Body of pancreas (tissue), 4 donors: Measurements from ENCODE around the gene ATG4C. TPM values are rescaled to one million over a fixed set of nuclear protein-coding genes. Genes with fewer than 3 reads are reported as not detected.

Experiments used
- ATAC-seq: fragments of 150-250 bp; one replicate; pipeline ENCODE4 v1.9.1; 2016
- DNase-seq, 4 donors: peaks; one replicate each; pipeline ENCODE4 v3.0.0-alpha.2; 2019
- H3K27ac ChIP-seq, 4 donors: fragments of 200-600 bp; sonication (generic); 1 replicate in 3 of 4; 2 replicates in 1 of 4; pipeline versions ENCODE4 v1.5.1 to v1.6.1; 2016 to 2019; ENCODE audit warnings: mild to moderate bottlenecking in 1 of 4, mixed read lengths in 1 of 4, moderate library complexity in 1 of 4
- H3K27me3 ChIP-seq, 2 donors: fragments of 200-600 bp; sonication (generic); one replicate each; pipeline ENCODE4 v1.6.0; 2016; ENCODE audit warnings: mild to moderate bottlenecking in 1 of 2
- H3K36me3 ChIP-seq, 2 donors: fragments of 200-600 bp; sonication (generic); replicated peaks in 1 of 2; 2 replicates each; pipeline ENCODE4 v1.5.1; 2016; ENCODE audit warnings: low read depth in 2 of 2; ENCODE audit not compliant: insufficient read depth in 1 of 2
- H3K4me1 ChIP-seq: fragments of 200-600 bp; sonication (generic); one replicate; pipeline ENCODE4 v1.6.0; 2016
- H3K4me3 ChIP-seq, 2 donors: fragments of 200-600 bp; sonication (generic); 1 replicate in 1 of 2; 2 replicates in 1 of 2; pipeline ENCODE4 v1.5.1; 2016 to 2019
- H3K9me3 ChIP-seq, 3 donors: fragments of 200-600 bp; sonication (generic); 1 replicate in 2 of 3; 2 replicates in 1 of 3; pipeline ENCODE4 v1.5.1; 2016
- POLR2A ChIP-seq, 3 donors: fragments of 450-650 bp; IDR thresholded peaks; one replicate each; pipeline ENCODE4 v1.6.1; 2016; ENCODE audit warnings: antibody characterized with exemption in 3 of 3, mild to moderate bottlenecking in 2 of 3
- WGBS, 2 donors: methylation state at CpG; one replicate each; pipeline ENCODE4 v1.1.5; 2017; 5-methylcytosine and 5-hydroxymethylcytosine counted together
- intact Hi-C: fragments of 100-400 bp; cut with DNase I; formaldehyde crosslinking; loops from one replicate; pipeline ENCODE4 v1.15.1; 2023
- total RNA-seq, 2 donors: library from RNA; depleted of rRNA; stranded (reverse); fragments of >200 nt; gene quantifications; one replicate each; pipeline ENCODE4 v1.1.0, GENCODE V29; 2016
- TF ChIP-seq, protein P1 (sequence below), 7 experiments: fragments of 450-650 bp in 4 of 7; fragments of 200-600 bp in 3 of 7; sonication (generic) in 3 of 7; IDR thresholded peaks; one replicate each; pipeline ENCODE4 v1.5.1; 2016 to 2019; ENCODE audit warnings: antibody characterized with exemption in 7 of 7

ATG4C gene
- total RNA-seq, 2 donors from 2014 or later = 2.3 to 4.9 TPM

DNA sequence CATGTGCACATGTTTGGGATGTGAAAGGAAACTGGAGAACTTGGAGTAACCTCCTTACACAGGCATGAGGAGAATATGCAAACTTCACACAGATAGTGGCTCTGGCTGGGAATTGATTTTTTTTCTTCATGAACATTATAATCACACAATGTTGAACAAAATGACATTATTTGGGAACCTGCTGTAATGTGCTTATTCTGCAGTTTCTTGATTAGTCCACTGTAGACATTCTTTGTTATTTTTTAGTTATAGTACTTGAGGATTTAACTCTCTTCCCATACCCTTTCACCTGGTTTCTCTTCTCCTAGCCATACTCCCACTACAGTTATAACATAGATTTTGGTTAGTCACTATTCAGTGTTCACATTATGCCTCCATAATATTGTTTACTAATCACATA, 68.3 kb downstream of the ATG4C start:
- TF ChIP-seq POLR2A (IDR thresholded peaks at IDR 0.05) = no peak
- TF ChIP-seq, protein P1, sequence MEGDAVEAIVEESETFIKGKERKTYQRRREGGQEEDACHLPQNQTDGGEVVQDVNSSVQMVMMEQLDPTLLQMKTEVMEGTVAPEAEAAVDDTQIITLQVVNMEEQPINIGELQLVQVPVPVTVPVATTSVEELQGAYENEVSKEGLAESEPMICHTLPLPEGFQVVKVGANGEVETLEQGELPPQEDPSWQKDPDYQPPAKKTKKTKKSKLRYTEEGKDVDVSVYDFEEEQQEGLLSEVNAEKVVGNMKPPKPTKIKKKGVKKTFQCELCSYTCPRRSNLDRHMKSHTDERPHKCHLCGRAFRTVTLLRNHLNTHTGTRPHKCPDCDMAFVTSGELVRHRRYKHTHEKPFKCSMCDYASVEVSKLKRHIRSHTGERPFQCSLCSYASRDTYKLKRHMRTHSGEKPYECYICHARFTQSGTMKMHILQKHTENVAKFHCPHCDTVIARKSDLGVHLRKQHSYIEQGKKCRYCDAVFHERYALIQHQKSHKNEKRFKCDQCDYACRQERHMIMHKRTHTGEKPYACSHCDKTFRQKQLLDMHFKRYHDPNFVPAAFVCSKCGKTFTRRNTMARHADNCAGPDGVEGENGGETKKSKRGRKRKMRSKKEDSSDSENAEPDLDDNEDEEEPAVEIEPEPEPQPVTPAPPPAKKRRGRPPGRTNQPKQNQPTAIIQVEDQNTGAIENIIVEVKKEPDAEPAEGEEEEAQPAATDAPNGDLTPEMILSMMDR (IDR thresholded peaks at IDR 0.05) = no peak
- ATAC-seq (no peak), DNase-seq (no peak)
- H3K27ac ChIP-seq = no peak overlapping the region
- H3K9me3 ChIP-seq = no peaks in the 10 kb centered on the region
- no peak overlapping the region for H3K4me3 ChIP-seq
- no peaks in the 10 kb centered on the region for H3K27me3 ChIP-seq
- no peaks in the 10 kb centered on the region for H3K4me1 ChIP-seq
- H3K36me3 ChIP-seq = no peaks in the 10 kb centered on the region
- intact Hi-C loops = no loop called here

DNA sequence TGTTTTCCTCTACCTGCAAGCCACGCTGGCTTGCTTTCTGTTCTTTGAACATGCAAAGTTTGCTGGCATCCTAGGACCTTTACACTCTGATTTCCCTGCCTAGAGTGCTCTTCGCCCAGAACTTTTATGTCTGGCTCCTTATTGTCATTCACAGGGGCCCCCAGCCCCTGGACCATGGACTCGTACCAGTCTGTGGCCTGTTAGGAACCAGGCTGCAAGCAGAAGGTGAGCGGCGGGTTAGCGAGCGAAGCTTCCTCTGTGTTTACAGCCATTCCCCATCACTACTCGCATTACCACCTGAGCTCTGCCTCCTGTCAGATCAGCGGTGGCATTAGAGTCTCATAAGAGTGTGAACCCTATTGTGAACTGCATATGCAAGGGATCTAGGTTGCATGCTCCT, 73.0 kb downstream of the ATG4C start:
- intact Hi-C loops = no loop called here
- ATAC-seq (no peak), DNase-seq (no peak)
- no peak for TF ChIP-seq POLR2A (IDR thresholded peaks at IDR 0.05)
- TF ChIP-seq, protein P1 (IDR thresholded peaks at IDR 0.05) = no peak
- Histone ChIP-seq H3K9me3 (no peaks in the 10 kb centered on the region), H3K4me3 (no peak overlapping the region), H3K4me1 (no peaks in the 10 kb centered on the region), H3K36me3 (no peaks in the 10 kb centered on the region), H3K27ac (no peak overlapping the region), H3K27me3 (no peaks in the 10 kb centered on the region)
- WGBS, 2 donors = 82 to 97% methylated on average over 9 of the region's 9 CpGs

DNA sequence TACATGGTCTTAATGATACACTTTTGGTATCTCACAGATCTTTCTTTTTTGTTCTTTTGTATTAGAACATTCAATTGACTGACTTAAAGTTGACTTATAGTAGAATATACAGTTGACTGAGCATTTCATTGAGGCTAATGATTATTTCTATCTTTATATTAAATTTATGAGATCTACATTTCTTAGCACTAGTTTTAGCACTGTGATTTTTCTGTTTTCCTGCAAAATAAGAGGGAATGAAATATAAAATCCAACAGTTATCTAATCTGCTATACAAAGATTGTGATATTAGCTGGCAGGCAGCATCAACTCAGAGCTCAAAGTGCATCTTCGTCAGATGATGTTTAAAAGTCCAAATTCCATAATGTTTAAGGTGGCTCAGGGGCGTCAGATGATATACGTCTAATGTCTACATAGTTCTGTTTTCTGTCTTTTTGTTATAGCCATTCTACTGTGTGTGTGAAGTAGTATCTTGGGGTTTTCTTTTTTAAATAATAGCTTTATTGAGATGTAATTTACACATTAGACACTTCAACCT, 85.4 kb downstream of the ATG4C start:
- Histone ChIP-seq H3K27ac (no peak overlapping the region), H3K27me3 (no peaks in the 10 kb centered on the region), H3K9me3 (no peaks in the 10 kb centered on the region), H3K4me1 (no peaks in the 10 kb centered on the region), H3K36me3 (no peaks in the 10 kb centered on the region), H3K4me3 (no peak overlapping the region)
- DNase-seq = no peak
- ATAC-seq = no peak
- intact Hi-C loops = no loop called here
- 45 to 72% methylated on average over 3 of the region's 3 CpGs for WGBS, 2 donors
- no peak for TF ChIP-seq POLR2A (IDR thresholded peaks at IDR 0.05)
- TF ChIP-seq, protein P1 (IDR thresholded peaks at IDR 0.05) = no peak

DNA sequence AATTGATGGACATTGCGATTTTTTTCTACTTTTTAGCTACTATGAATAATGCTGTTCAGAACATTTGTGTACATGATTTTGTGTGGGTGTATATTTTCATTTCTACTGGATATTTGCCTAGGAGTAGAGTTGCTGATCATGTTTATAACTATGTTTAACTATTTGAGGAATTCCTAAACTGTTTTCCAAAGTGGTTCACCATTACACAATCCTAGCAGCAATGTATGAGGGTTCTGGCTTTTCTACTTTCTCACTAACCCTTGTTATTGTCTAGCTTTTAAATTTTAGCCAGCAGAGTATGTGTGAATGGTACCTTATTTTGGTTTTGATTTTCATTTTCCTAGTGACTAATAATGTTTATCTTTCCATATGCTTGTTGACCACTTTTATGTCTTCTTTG, 86.2 kb downstream of the ATG4C start:
- intact Hi-C loops = no loop called here

DNA sequence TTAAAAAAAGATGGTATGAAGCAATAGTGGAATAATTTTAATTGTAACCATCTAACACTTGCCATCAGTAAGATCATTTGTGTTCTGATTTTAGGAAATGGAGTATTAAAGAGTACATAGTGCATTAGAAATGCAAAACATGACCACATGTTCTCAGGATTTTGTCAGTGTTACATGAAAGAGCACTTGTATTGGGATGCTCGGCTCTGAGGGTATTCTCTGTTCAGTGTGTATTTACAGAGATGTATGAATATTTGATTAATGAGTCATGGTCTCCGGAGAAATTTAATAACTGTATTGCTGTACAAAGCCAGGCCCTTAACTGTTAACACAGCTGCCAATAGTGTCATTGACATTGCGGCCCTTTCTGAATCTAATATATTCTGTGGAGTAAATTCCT, 91.7 kb downstream of the ATG4C start:
- Histone ChIP-seq H3K27me3 (no peaks in the 10 kb centered on the region), H3K4me1 (no peaks in the 10 kb centered on the region), H3K27ac (no peak overlapping the region), H3K4me3 (no peak overlapping the region), H3K9me3 (no peaks in the 10 kb centered on the region), H3K36me3 (no peaks in the 10 kb centered on the region)
- no peak for ATAC-seq
- 55 to 59% methylated on average over 3 of the region's 3 CpGs for WGBS, 2 donors
- DNase-seq = no peak
- intact Hi-C loops = no loop called here
- TF ChIP-seq POLR2A (IDR thresholded peaks at IDR 0.05) = no peak
- TF ChIP-seq, protein P1 (IDR thresholded peaks at IDR 0.05) = no peak

More for the DNA sequence above, 86.2 kb downstream of the ATG4C start:
- Histone ChIP-seq H3K27ac (no peak overlapping the region), H3K27me3 (no peaks in the 10 kb centered on the region), H3K4me1 (no peaks in the 10 kb centered on the region), H3K4me3 (no peak overlapping the region), H3K36me3 (no peaks in the 10 kb centered on the region), H3K9me3 (no peaks in the 10 kb centered on the region)
- ATAC-seq = no peak
- WGBS, 2 donors = 91 to 92% methylated on average over 1 of the region's 1 CpG
- no peak for DNase-seq
- no peak for TF ChIP-seq POLR2A (IDR thresholded peaks at IDR 0.05)
- TF ChIP-seq, protein P1 (IDR thresholded peaks at IDR 0.05) = no peak
